ENCODE results near the gene ADAM23. TPM values are rescaled to one million over a fixed set of nuclear protein-coding genes. Genes with fewer than 3 reads are reported as not detected.

The ADAM23 gene
- total RNA-seq, 4 donors from 2014 or later = 0.24 to 1.8 (median 0.52) TPM

GRCh38 chr2:206615417-206616089, 172.2 kb downstream of the ADAM23 start:
- Histone ChIP-seq H3K36me3 (no peaks in the 10 kb centered on the region), H3K4me3 (no peak overlapping the region)

DNA sequence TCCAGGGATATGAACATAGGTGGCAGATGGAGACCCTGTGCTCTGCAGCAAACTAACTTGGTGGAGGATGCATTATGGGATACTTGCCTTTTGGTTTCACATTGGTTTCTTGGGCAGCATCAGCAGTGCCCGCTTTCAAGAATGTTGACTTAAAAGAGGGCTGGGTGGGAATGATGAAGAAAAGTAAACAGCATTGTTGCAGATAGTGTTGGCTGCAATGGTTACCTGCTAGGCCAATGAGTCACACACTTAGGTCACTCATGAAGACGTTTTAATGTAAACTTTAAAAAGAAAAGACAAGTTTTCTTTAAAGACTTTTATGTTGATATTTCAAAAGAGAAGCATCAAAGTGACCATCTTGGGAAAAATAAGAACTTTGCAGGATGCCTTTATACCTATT, 172.8 kb downstream of the ADAM23 start:
- TF ChIP-seq CTCF (IDR thresholded peaks at IDR 0.05) (no peak), POLR2A (IDR thresholded peaks at IDR 0.05) (no peak), EP300 (IDR thresholded peaks at IDR 0.05) (no peak), POLR2AphosphoS5 (IDR thresholded peaks at IDR 0.05) (no peak)
- H3K9me3 ChIP-seq = no peaks in the 10 kb centered on the region
- peaks cover 2% of the 10 kb centered on the region for H3K4me1 ChIP-seq
- 82% methylated on average over 2 of the region's 2 CpGs for WGBS
- no peaks in the 10 kb centered on the region for H3K36me3 ChIP-seq
- no peak overlapping the region for H3K27ac ChIP-seq
- H3K27me3 ChIP-seq = no peaks in the 10 kb centered on the region
- DNase-seq (ENCODE audit: low spot score in 2 of 2) = no peak
- no peak overlapping the region for H3K4me3 ChIP-seq

More at GRCh38 chr2:206615417-206616089, 172.2 kb downstream of the ADAM23 start:
- TF ChIP-seq EP300 (IDR thresholded peaks at IDR 0.05) (no peak), POLR2AphosphoS5 (IDR thresholded peaks at IDR 0.05) (no peak), CTCF (IDR thresholded peaks at IDR 0.05) (no peak), POLR2A (IDR thresholded peaks at IDR 0.05) (no peak)
- no peak overlapping the region for H3K27ac ChIP-seq
- no peaks in the 10 kb centered on the region for H3K27me3 ChIP-seq
- H3K4me1 ChIP-seq = peaks cover 2% of the 10 kb centered on the region
- no peak for DNase-seq (ENCODE audit: low spot score in 2 of 2)
- WGBS = 86% methylated on average over 7 of the region's 7 CpGs
- H3K9me3 ChIP-seq = no peaks in the 10 kb centered on the region

- Histone ChIP-seq H3K27me3 (no peaks in the 10 kb centered on the region), H3K4me1 (peaks cover 5% of the 10 kb centered on the region), H3K27ac (no peak overlapping the region), H3K36me3 (no peaks in the 10 kb centered on the region), H3K4me3 (no peak overlapping the region), H3K9me3 (no peaks in the 10 kb centered on the region)
- no peak for DNase-seq (ENCODE audit: low spot score in 2 of 2)
- TF ChIP-seq POLR2A (IDR thresholded peaks at IDR 0.05) (no peak), EP300 (IDR thresholded peaks at IDR 0.05) (no peak), CTCF (IDR thresholded peaks at IDR 0.05) (no peak), POLR2AphosphoS5 (IDR thresholded peaks at IDR 0.05) (no peak)
- 70% methylated on average over 3 of the region's 3 CpGs for WGBS
These were observed 175.7 kb downstream of the ADAM23 start for GRCh38 chr2:206619011-206619410.

DNA sequence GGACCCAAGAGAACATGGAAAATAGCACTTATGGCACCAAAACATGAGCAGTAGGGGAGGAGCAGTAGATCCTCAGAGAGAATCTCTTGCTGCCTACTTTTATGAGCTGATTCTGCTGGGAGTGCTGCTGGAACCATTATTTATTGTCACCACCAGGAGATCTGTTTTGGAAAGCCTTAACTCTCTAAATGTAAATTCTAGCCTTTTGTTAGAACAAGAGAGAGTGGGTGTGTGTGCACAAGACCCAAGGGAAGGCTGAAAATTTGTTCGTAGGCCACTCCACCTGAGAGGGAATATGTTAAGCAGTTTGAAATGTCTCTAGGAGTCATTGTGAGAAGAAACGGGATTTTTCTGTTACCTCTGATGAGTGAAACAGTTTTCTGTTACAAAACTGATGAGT, 182.8 kb downstream of the ADAM23 start:
- Histone ChIP-seq H3K4me3 (no peak overlapping the region), H3K27ac (no peak overlapping the region), H3K9me3 (no peaks in the 10 kb centered on the region), H3K36me3 (no peaks in the 10 kb centered on the region), H3K4me1 (peaks cover 5% of the 10 kb centered on the region), H3K27me3 (no peaks in the 10 kb centered on the region)
- DNase-seq (ENCODE audit: low spot score in 2 of 2) = no peak
- 76% methylated on average over 2 of the region's 2 CpGs for WGBS
- no peak for TF ChIP-seq EP300 (IDR thresholded peaks at IDR 0.05)
- TF ChIP-seq CTCF (IDR thresholded peaks at IDR 0.05) = no peak
- TF ChIP-seq POLR2AphosphoS5 (IDR thresholded peaks at IDR 0.05) = no peak
- TF ChIP-seq POLR2A (IDR thresholded peaks at IDR 0.05) = no peak

DNA sequence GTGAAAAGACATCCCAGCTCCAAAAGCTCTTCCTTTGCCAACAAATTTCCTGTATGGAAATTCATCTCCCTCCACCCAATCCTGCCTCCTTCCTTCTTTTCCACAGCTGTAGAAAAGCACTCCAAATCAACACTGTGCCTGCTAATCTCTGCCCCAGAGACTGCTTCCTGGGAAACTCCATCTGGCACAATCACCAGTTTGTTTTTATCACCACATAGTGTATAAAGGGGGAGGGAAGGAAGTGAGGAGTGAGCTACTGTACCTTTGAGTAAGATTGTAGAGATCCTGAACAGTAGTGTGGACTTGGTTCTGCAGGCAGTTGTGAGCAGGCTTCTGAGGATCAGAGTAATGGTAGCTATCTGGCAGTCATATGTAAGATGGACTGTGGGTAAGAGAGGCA, 184.3 kb downstream of the ADAM23 start:
- DNase-seq (ENCODE audit: low spot score in 2 of 2) = no peak
- Histone ChIP-seq H3K27me3 (no peaks in the 10 kb centered on the region), H3K9me3 (no peaks in the 10 kb centered on the region), H3K36me3 (no peaks in the 10 kb centered on the region), H3K4me1 (no peaks in the 10 kb centered on the region), H3K4me3 (no peak overlapping the region), H3K27ac (no peak overlapping the region)
- no peak for TF ChIP-seq EP300 (IDR thresholded peaks at IDR 0.05)
- no peak for TF ChIP-seq POLR2A (IDR thresholded peaks at IDR 0.05)
- no peak for TF ChIP-seq POLR2AphosphoS5 (IDR thresholded peaks at IDR 0.05)
- no peak for TF ChIP-seq CTCF (IDR thresholded peaks at IDR 0.05)
